Right ventricle myocardium superior (tissue), 1 donor: Measurements from ENCODE around the gene SERPINH1. TPM values are rescaled to one million over a fixed set of nuclear protein-coding genes. Genes with fewer than 3 reads are reported as not detected.
A peak's percentile ranks its signal among the peaks of the same experiment; 100 is the strongest.

ENCODE experiments used
- ATAC-seq: fragments of 200-7000 bp; cut with Tn5 transposase; one replicate; pipeline ENCODE4 v1.9.1; 2020; ENCODE audit warnings: mild to moderate bottlenecking; ENCODE audit not compliant: poor library complexity
- DNase-seq: peaks from one replicate; pipeline ENCODE4 v3.0.0-alpha.2; 2020
- intact Hi-C: fragments of 100-400 bp; cut with DNase I; formaldehyde crosslinking; loops from one replicate; pipeline ENCODE4 v1.11.2; 2022
- total RNA-seq: library from RNA; stranded (reverse); fragmentation: NEBNext Ultra II Directional; extraction: Animal tissue kit (Norgen Biotek cat#: 25700); gene quantifications from one replicate; pipeline ENCODE4 v1.2.1, GENCODE V29; 2021
- donor health status: DM: no; HTN: yes; CAD: no; lungs with severe emphysema.

The SERPINH1 gene
- total RNA-seq, 1 donor from 2014 or later: 54.0 TPM

- intact Hi-C loops: no loop called here
- ATAC-seq: no peak
- no peak for DNase-seq
Measured at GRCh38 chr11:75603791-75604736, 42.0 kb downstream of the SERPINH1 start.

- DNase-seq (no peak), ATAC-seq (no peak)
- intact Hi-C loops: no loop called here
Measured at GRCh38 chr11:75606099-75606498, 44.0 kb downstream of the SERPINH1 start.

- peak; percentile 22 for ATAC-seq
Measured at GRCh38 chr11:75611823-75612222, 49.8 kb downstream of the SERPINH1 start.

GRCh38 chr11:75615751-75616150 lies 53.7 kb downstream of the SERPINH1 start:
- intact Hi-C loops: no loop called here
- ATAC-seq: no peak

More at GRCh38 chr11:75611823-75612222, 49.8 kb downstream of the SERPINH1 start:
- no peak for DNase-seq
- intact Hi-C loops: no loop called here

GRCh38 chr11:75616281-75616680 lies 54.2 kb downstream of the SERPINH1 start:
- intact Hi-C loops: no loop called here
- no peak for ATAC-seq
- DNase-seq: no peak

More at GRCh38 chr11:75615751-75616150, 53.7 kb downstream of the SERPINH1 start:
- DNase-seq: no peak

Other genes starting within 250 kb of the SERPINH1 start
- 24.6 TPM for gene ARRB1, start 210.6 kb upstream of the SERPINH1 start, total RNA-seq
- gene RPS3, start 162.7 kb upstream of the SERPINH1 start, total RNA-seq: 827 TPM
- gene KLHL35, start 129.1 kb upstream of the SERPINH1 start, total RNA-seq: 0.48 TPM
- 6.5 TPM for gene GDPD5, start 36.3 kb upstream of the SERPINH1 start, total RNA-seq
- gene MAP6, start 106.8 kb downstream of the SERPINH1 start, total RNA-seq: 4.9 TPM
- 0.13 TPM for gene MOGAT2, start 155.6 kb downstream of the SERPINH1 start, total RNA-seq
- 20.7 TPM for gene DGAT2, start 206.5 kb downstream of the SERPINH1 start, total RNA-seq